Panc1 (cell line): ENCODE measurements around the gene ABCB8.

Experiments
- CTCF ChIP-seq: fragments of 450-650 bp; IDR thresholded peaks from 2 replicates; pipeline ENCODE4 v1.5.1; 2017; ENCODE audit warnings: mild to moderate bottlenecking
- REST ChIP-seq, 2 experiments: IDR thresholded peaks; 2 replicates each; pipeline ENCODE4 v1.6.1; 2011 to 2012; ENCODE audit warnings: low read depth in 2 of 2, control low read depth in 1 of 2, low read length in 1 of 2, mild to moderate bottlenecking in 1 of 2, moderate library complexity in 1 of 2; ENCODE audit not compliant: insufficient read depth in 1 of 2

- no peak for TF ChIP-seq CTCF
- TF ChIP-seq REST (IDR thresholded peaks at IDR 0.05; ENCODE audit: insufficient read depth in 1 of 2, low read depth in 2 of 2, low read length in 1 of 2) = no peak
Measured at GRCh38 chr7:151028948-151029501, 775 bp downstream of the ABCB8 start.
